HL-60/S4 (cell line): ENCODE data around the gene FAM3A.
"Not testable (repeated sequence)": the region's sequence is repeated elsewhere in the genome, so short reads cannot be mapped to it uniquely, and the experiment has no call there.

Source experiments
- in situ Hi-C: fragments of 300-500 bp; cut with MboI; formaldehyde crosslinking; loops from 2 replicates; pipeline ENCODE4 v1.14.3; 2022; ENCODE audit warnings: low sequenced_read_pairs

The FAM3A gene

DNA sequence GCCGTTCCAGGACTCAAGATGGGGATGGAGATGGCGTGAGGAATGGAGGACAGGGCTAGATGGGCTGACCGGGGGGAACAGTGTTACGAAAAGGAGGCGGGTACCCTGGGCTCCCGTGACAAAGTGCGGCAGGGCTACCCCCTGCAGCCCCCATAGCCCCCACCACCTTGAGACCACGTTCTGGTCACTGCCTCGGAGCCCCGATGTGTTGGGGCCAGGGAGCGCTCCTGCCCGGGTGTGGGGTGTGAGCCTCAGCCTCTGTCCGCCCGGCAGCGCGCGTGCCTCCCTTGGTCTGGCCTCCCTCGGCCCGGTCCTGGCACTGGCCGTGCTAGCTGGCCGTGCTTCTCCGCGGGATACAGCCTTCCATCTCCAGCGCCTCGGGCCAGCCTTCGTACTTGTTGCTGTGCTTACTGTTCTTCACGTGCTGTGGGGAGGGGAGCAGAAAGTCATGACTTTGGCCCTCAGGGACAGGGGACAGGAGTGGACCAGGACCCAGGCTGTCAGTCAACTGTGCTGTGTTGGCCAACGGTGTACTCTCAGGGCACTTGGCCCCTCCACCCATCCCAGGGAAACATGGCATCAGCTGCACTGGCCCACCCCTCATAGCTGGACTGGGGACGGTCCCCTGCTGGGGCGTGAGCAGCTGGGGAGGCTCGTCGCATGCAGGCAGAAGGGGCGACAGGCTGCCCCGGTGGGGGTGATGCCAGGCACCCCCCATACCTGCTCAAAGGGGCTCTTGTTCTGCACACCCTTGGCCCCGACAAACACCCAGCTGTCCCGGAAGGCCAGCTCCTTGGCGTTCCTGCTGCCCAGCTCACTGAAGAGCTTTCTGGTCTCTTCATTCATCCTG, 9.3 kb downstream of the FAM3A start:
- in situ Hi-C loops = no loop called here

DNA sequence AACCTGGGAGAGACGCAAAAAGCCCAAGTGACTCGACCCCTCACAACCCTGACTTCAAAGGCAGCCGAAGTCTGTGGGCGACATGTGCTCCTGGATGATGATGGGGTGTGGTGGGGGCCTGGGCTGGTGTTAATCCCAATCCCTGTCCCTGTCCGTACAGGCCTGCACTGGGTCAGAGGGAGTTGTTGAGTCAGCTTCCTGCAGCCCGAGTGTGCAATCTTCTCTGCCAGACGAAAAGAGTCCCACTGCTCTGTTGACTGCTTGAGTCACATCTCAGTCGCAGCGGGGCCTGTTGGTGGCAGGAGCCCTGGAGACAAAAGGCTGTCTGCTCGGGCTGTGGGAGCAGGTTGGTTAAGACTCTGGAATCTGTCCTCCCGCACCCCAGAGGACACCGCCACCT, 10.3 kb downstream of the FAM3A start:
- in situ Hi-C loops = no loop called here

DNA sequence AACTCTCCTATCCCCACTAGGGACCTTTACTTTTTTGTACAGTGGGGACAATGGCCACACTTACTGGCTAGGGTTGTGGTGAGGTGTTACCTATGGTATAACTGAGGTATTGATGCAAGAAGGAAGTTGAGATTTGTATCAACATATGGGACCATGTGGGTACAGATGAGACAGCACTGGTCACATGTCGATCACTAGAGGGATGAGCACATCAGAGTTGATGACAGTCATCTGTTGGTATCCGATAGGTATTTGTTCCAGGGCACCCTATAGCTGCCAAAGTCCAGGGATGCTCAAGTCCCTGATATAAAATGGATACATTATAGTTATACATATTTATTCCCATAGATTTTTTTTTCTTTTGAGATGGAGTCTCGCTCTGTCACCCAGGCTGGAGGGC, 13.0 kb downstream of the FAM3A start:
- in situ Hi-C loops = no loop called here

DNA sequence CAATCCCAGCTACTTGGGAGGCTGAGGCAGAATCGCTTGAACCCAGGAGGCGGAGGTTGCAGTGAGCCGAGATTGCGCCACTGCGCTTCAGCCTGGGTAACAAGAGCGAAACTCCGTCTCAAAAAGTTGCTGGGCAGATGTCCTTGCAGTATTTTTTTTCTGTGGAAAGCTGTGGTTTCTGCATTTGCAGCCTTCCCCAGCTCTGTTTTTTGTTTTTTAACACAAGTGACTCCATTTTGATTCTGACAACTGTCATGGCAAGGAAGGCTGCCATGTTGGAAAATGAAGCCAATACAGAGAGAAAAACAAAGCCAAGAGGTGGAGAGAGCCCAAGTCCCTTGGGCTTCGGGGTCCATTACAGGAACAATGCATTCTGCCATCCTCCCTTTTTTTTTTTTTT, 13.9 kb downstream of the FAM3A start:
- in situ Hi-C loops = no loop called here

DNA sequence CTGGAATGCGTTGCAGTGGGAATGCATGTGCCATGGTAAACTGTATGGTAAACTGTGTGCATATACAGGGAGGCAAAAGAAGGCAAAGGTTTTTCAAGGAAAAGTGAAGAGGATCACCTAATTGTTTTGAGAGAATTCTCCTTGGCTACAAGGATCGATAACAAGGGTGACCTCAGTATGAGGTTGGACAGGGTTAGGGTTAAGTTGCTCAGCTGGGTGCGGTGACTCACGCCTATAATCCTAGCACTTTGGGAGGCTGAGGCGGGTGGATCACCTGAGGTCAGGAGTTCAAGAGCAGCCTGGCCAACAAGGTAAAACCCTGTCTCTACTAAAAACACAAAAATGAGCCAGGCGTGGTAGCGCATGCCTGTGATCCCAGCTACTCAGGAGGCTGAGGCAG, 14.6 kb downstream of the FAM3A start:
- in situ Hi-C loops = not testable (repeated sequence)

DNA sequence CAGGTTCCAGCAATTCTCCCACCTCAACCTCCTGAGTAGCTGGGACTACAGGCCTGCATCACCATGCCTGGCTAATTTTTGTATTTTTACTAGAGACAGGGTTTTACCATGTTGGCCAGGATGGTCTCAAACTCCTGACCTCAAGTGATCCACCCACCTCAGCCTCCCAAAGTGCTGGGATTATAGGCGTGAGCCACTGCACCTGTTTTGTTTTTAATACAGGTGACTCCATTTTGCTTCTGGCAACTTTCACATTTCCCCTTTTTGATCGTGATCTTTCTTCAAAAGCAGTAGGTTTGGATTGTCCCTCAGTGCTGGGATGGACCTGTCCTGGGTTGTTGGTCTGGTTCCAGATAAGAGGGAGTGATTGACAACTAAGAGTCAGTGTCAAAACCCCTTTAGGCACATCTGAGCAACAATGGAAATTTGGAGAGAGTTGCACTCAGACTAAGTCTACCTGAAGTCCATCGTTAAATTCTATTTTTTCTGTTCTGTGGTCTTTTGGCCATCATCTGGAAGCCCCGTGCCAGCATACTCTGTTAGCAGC, 19.4 kb downstream of the FAM3A start:
- in situ Hi-C loops = not testable (repeated sequence)

DNA sequence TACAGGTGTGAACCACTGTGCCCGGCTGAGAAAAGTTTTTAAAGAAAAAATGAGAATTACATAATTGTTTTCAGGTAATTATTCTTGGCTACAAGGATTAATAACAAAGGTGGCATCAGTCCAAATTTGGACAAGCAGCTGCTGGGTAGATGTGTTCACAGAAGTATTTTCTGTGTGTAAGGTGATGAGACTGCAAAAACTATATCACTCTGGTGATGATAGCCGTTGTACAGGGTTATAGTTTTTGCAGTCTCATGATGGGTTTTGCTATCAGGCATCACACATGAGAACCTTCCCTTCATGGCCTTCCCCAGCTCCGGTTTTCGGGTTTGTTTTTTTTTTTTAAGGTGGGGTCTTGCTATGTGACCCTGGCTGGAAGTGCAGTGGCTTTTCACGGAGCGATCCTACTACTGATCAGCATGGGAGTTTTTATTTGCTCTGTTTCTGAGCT, 20.5 kb downstream of the FAM3A start:
- in situ Hi-C loops = no loop called here

DNA sequence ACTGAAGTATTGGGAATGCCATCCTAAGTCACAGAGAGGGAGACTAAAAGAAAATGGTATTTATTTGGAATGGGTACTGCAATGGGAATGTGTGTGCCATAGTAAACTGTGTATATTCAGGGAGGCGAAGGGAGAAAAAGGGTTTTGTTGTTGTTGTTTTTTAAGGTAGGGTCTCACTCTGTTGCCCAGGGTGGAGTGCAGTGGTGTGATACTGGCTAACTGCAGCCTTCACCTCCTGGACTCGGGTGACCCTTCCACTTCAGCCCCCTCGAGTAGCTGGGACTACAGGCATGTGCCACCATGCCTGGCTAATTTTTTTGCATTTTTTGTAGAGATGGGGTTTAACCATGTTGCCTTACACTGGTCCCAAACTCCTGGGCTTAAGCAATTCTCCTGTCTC, 21.3 kb downstream of the FAM3A start:
- in situ Hi-C loops = no loop called here

DNA sequence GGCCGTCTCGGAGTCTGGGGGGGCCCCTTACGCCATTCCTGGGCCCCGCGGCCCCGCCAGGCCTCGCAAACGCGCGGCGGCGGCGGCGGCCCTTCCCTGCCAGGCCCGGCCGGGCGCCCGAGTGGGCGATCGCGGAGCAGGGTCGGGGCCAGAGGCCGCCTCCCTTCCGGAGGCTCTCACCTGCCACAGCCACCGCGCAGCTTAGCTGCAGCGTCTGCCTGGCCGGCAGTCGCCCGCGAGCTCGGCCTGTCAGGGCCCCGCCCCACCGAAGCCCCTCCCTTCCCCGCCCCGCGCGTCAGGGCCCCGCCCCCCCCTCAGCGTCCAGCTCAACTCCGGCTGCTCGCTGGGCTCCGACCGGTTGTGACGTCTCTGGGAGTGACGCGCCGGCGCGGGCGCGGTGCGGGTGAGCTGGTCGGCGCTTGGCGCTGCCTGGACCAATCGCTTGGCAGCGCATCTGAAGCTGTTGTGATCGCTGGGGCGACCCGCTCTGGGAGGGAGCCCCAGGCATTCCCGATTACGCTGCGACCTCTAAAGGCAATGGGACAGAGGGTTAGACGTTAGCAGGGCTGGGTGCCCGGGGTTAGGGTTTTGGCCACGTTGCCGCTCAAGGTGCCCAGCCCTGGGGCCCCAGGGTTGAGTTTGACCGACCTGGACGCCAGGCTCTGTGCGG, 25.5 kb downstream of the FAM3A start, which contains the start of gene SLC10A3:
SLC10A3 (minus strand) TSS at position 216 of the 670 bp plus-strand sequence. CDS start 1,689 bp downstream, outside the sequence.
- in situ Hi-C loops = no loop called here

DNA sequence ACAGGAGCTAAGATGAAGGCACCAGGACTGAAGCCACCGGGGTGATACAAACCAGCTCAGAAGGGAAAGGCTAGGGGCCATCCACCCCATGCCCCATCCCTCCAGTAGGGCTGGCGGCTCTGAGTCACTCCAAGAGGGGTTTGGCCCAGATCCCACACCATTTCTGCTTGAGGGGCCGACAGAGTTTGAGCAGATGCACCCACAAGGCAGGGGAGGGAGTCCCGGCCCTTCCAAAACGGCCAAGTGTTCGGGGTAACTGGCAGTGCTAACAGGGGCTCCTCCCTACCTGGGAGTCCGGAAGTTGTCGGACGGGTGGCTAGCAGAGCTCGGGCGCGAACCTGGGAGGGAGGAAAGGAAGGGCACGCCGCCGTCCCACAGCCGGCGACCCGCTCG, 26.0 kb downstream of the FAM3A start:
- in situ Hi-C loops = no loop called here

DNA sequence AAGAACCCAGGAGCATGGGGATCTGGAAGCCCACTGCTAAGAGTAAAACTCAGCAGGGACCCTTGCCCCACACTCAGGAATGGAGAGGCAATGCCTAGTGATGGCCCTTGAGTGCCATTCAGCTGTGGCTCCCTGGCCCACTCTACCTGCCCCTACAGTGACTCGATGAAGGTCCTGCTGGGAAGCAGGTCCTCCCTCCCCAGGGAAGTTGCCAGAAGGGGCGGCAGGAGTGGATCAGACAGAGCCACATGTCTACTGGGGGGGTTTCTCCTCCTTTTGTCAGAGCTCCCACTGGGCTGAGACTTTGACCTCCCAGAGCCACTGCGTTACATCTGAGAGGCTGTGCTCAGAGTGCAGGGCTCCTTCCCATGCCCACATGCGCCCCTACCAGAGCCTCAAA, 26.9 kb downstream of the FAM3A start:
- in situ Hi-C loops = no loop called here

DNA sequence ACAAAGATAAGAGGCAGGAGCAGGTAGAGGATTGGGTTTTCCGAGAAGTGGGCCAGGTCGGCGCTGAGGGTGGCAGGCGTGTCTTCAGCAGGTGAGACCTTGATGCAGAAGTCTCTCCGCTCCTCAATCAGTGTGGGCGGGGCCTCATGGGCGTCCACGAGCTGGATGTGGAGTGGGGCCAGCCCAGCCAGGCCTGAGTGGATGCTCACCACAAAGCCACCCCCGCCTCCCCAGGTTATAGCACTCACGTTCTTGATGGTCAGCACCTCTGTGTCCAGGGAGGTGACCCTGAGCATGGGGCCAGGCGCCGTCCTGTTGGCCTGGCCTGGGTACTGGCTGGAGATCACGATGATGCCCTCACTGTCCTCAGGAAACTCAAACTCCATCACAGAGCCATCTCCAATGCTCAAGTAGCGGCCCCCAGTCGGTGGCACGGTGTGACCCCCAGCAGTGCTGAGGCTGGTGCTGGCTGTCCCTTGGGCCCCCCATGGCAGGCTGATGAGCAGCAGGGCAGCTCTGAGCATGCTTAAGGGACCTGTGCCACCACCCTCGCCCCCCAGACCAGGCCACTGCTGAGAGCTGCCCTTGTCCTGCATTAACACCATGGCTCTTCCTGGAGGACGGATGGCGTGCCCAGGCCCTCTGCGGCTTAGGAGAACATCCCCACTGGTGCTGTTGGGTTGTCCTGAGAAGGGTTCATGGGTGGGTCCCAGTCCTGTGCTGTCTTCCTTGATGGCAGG, 27.5 kb downstream of the FAM3A start:
- in situ Hi-C loops = no loop called here

DNA sequence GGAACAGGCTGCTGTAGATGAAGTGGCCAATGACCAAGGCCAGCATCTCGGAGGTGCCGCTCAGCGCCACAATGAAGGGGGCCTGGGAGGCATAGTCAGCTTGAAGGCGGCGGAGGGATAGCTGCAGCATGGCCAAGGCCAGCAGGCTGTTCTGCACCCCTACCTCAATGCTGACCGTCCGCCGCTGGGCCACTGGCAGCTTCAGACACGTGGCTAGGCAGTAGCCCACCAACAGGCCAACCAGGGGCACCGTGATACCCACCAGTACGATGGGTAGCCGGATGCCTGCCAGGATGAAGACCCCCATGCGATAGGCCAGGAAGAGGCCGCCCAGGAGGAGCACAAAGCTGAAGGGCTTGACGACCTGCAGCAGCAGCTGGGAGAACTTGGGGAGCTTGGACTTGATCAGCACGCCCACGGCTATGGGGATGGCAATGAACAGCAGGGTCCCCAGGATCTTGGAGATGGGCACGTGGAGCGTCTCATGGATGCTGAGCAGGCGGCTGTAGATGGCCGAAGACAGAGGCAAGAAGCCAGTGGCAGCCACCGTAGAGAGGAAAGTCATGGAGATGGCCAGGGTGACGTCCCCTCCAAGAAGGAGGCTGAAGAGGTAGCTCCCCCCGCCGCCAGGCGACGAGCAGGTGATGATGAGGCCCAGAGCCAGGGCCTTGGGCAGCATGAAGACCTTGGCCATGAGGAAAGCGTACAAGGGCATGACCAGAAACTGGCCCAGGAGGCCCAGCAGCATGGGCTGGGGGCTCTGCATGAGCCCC, 28.3 kb downstream of the FAM3A start:
- in situ Hi-C loops = no loop called here

DNA sequence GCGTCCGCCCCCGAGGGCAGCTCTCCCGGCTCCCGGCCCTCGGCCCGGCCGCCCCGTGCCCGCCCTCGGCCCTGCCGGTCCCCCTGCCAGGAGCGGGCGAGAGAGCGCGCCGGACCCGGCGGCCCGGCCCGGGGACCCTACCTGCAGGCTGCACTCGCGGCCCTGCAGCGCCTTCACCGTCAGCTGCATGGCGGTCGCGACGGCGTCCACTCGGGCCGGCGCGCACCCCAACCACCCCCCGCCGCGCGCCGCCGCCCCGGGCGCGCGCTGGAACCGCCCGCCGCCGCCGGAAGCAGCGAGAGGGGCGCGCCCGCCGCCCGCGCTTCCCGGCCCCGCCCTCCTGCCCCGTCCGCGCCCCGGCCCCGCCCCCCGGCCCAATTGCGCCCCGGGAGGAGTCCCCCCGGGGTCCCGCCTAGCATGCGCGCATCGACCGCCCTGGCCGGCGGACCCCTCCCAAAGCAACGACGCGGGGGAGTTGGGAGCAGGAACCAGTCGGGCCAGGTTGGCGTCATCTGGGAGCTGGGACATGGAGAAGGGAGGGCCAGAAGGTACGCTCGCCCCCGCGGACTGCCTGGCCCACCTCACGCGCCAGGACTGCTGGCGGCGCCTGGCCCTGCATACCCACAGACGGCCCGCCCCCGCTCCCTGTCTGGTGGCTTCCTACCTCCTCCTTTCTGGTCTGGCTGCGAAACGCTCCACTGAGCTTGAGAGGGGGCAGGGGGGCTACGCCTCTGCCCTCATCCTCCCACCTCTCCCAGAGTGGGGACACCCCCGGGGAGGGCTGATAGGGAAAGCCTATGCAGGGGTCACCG, 29.4 kb downstream of the FAM3A start, which contains the start of gene UBL4A:
UBL4A (minus strand) TSS at position 220 of the 812 bp plus-strand sequence; CDS start at position 189, 31 bp downstream.
- in situ Hi-C loops = no loop called here

DNA sequence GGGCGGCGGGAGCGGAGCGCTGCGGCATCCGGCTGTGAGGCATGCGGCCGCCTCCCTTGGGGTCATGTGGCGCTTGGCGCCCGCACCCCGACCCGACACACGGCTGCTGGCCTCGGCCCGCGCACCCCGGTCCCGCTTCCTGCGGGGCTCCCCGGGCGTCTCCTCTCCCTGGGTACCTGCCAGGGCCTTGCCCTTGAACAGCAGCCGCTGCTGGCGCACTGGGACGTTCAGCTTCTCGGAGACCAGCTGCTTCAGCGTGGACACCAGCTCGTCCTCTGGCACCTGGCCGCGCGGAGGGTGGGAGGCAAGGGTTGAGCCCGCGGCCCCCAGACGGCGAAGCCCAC, 30.0 kb downstream of the FAM3A start:
- in situ Hi-C loops = no loop called here

DNA sequence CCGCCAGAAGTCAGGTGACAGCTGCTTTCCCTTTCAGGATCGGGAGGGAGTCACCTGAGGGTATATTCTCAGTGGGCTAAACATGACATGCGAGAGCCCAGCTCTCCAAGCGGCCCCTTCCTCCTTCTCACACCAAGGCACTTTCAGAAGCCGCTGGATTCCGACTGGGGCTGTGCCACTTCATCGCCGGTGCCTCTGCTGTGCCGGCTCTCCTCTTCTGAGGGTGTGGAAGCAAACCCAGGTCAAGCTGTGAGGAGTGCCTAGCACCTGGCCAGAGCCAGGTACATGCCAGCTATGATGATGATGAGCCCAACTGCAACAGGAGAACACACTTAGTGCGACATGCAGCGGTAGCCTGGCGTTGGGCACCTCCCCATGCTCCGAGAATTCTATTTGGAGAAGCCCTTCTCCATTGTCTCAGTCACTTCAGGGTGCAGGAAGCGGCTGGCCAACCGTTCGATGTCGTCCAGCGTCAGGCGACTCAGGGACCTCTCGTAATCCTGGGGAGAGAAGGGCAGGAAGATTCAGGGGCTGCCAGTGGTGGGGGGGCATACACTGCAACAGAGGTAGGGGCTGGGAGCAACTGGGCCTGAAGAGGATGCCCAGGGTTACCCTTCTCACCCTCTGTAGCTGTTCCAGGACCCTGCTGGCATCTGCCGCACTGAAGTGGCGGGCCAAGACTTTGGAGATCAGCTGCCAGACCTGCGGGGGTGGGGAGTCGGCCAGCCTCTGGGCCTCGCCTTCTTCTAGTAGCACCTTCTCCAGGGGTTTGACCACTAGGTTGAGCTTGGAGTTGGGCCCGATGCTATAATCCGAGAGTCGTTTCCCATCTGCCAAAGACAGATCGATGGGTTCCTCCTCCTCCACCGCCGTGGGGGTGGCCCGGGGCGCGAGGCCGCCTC, 30.6 kb downstream of the FAM3A start:
- in situ Hi-C loops = no loop called here

DNA sequence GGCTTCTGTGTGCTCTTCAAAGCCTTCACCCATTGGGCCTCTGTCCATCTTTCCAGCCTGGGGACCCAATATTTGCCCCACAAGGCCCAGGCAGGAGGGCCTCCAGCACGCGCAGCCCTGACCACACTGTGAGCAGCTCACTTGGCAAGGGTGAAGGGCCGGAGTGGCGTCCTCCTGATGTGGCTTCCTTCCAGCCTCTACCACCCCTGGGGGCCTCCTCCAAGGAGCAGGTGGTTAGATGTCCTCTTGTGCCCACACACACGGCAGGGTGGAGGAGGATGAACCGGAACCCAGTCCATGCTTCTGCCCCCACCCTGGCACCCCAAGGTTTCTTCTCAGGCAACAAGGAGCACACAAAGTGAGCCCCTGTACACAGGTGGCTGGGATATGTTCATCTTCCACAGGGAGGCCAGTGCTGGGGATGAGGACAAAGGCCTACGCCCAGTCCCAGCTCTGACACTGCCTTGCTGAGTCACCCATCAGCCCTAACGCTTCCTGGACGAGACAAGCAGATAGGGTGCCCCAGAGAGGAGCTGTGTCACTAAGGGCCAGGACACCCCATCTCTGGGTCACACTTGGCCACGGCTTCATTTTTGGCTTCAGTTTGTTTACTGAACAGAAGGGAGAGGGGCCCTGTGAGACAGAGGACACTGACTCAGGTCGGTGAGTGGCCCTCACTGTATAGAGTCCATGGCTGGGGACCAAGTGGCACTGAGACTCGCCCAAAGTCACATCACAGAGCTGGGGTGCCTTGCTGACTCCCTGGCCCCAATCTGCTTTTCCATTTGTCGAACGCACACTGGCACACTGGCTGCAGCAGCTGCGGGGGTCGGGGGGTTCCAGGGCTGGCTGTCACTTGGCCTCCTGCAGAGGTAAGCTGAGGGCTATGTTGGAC, 31.5 kb downstream of the FAM3A start:
- in situ Hi-C loops = no loop called here

DNA sequence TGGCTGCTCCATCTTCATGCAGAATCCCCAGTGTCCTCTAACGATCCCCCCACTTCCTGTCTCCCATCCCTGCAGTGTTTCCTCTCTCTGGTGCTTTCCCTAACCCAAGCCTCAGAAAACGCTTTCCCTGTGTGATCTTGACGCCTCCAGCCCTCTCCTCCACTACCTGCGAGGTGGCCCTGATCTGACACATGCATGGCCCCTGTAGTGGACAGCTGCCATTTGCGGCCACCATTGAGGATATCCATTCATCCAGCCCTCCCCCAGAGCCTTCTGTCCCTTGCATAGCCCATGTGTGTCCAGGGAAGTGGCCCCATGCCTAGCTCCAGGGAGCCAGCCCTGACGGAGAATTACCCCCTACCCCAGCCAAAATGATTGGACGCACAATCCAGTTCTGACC, 32.7 kb downstream of the FAM3A start:
- in situ Hi-C loops = no loop called here
